Hematopoietic multipotent progenitor cell treated with erythropoietin and hydrocortisone succinate and interleukin-3 and kit ligand, for 6 days (in vitro differentiated cells): ENCODE results near the gene INMT.

Source experiments
- DNase-seq: peaks from one replicate; pipeline ENCODE4 v3.0.0-alpha.2; 2015

The INMT gene

GRCh38 chr7:30790356-30790755 is 38.4 kb downstream of the INMT start:
- no peak for DNase-seq

GRCh38 chr7:30791114-30791513 is 39.2 kb downstream of the INMT start:
- DNase-seq, result no peak

DNA sequence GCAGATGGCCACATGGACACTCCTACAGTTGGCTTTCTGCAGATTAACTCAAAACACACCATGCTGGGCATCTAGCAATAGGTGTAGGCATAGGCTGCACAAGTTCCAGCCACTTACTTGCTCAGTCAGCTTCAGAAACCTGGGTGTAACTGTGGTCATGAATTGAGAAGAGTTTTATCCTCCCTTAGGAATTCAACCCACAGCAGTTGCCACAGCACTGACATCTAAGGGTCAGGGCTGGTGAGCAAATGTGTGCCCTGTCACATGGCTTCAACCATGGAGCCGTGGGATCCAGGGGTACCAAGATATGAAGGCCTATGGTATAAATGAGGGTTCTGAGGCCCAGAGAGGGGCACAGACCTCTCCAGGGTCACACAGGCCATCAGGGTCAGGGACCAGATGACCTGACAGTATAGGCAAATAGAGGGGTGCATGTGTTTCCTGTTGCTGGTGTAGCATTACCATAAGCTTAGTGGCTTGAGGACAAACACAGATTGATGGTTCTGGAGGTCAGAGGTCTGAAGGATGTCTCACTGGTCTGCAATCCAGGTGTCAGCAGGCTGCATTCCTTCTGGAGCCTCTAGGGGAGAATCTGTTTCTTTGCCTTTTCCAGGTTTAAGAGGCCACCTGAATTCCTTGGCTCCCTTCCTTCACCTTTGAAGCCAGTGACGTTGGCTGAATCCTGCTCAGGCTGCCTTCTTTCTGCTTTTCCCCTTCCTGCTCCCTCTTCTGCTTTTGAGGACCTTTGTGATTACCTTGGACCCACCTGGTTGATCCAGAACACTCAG is 43.4 kb downstream of the INMT start:
- DNase-seq, result no peak

DNA sequence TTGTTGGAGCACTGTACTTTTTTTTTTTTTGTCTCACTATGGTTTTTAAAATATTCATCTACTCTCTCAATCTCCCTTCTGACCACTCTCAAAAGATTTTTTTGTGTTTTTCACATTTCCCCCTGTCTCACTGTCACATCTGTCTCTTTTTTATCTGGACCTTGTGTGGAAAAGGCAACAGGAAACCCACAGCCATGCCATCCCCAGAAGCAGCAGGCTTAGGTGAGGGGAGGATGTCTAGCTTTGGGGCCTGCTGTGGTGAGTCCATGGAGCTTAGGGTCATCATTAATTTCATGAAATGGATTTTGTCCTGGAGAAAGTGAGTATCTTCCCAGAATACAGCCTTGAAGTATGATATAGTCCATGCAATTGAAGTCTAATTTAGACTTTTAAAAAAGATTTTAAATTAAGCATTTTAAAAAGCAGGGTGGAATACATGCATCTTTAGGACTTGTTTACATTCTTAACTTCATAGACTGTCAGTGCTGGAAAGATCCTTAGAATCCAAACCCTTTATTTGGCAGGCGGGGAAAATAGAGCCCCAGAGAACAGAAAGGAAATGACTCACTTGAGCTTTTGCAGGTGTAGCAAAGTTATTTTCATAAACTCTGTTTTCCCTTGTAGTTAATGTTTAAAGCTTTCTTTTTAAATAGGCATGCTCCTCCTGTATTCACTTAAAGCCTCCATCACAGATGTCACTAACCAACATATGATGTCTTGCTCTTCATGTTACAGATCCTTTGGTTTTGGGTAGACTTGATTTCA is 44.4 kb downstream of the INMT start:
- DNase-seq, result no peak

DNA sequence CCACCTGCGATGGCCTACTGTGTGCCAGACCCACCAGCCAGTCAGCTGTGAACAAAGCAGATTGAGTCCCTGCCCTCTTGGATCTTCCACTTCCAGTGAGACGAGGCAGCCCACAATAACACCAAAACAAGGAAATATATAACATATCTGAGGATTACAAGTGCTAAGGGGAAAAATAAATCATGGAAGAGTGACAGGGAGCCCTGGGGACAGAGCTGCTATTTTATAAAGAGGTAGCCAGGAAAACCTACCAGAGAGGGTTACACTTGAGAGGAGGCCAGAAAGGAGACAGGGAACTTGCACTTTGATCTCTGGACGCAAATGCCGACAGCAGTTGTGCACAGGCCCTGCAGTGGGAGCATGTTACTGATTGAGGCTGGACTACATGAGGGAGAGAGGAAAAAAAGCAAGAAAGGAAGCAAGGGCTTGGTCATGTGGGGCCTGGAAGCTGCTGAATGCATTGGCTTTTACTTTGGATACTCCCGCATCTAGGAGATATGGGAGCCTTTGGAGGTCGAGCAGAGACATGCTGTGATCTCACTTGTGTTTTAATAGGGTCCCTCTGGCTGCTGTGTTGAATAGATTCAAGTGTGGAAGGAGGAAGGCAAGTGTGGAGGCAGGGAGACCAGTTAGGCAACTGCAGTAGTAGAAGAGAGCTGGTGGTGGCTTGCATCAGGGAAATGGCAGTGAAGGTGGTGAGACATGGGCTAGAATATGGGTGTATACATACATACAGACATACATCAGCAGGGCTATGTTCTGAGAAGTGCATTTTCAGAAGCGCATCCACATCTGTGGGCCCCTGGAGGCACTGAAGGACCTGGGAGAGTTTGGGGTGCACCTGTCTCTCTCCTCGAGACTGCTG is 45.5 kb downstream of the INMT start:
- no peak for DNase-seq

DNA sequence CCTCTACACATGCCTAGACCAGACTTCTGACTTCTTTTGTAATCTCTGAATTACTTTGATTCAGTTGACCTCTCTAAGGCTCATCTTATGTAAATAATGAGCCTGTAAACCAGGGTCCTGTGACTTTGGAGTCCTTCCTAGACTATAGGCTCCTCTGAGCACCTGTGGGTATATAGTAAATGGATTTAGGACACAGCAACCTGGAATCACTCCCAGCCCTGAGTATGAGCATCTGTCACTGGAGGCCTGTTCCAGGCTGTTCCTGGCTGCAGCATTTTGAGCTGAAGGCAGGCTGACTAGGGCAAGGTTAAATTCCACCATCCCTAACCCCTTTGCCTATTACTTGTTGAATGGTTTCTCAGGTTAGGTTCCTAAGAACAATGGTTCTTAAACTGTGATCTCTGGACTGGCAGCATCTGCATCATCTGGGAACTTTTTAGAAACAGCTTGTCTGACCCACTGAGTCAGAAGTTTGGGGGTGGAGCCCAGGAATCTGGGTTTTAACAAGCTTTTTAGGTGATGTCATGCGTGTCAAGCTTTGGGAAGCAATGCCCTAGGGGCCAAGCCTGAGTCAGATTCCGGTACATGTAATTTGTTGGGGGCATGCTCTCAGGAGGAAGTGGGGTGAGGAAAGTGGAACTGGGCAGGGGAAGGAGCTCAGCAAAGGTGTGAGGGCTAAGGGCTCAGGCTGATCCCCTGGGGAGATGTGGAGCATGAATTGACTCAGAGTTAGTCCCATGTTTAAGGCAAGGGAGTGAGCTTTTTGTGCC is 47.5 kb downstream of the INMT start:
- no peak for DNase-seq

DNA sequence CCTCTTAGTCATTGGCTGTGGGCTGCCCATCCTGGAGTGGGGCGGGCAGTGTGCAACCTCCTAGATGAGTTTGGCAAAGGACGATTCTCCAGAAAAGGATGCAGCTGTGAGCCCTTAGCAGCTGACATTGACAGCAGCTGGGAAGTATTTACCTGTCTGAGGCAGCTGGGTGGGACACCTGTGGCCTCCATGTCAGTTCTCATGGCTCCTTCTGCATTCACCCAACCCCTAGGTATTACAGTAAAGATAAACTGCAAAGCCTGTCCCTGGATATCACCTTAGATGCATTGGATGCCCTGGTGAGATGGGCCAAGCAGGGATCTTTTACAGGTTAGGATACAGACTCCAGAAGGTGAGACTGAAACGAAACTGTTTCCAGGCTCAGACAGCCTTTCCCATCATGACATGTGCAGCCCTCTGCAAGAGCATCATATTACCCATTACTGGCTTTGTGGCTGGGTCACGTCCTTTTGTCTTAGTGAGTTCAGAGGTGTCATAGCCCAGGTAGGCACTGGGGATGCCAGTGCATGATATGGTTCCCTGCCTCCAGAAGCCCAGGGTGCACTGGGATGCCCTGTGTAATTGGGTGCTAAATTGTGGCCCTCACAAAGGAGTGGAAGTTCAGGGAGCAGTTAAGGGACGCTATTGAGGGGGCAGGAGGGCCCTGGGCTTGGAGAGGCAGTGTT is 48.2 kb downstream of the INMT start:
- no peak for DNase-seq

- peak; percentile 90 for DNase-seq
These were observed 48.9 kb downstream of the INMT start for GRCh38 chr7:30800785-30801252.

- no peak for DNase-seq
These were observed 50.9 kb downstream of the INMT start for GRCh38 chr7:30802812-30803211.

GRCh38 chr7:30804078-30804661 is 52.2 kb downstream of the INMT start:
- DNase-seq, result no peak

DNA sequence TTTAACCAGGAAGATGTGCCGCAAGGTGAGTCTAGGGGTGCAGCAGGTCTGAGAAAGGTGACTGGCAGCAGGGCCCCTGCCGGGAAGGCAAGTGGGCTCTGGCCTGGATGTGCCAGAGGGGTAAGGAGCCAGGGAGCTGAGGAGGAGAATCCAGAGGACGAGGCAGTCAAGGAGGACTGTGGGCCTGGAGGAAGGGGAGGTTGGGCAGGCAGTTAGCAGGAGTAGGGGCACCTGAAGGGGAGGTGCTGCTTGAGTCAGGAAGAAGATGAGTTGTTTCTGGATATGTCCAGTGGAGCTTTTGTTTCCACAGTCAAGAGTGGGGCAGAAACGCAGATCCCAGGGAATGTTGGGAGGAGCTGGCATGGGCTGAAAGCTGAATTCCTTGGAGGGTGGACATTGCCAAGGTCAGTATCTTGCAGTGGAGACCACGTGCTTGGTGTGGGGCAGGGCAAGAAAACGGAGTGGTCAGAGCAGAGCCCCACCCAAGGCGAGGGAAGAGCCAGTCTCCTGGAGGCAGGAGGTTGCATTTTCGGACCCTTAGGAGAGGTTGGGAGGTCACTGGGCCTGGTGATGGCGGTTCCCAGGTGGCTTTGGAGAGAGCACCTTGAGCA is 53.3 kb downstream of the INMT start:
- DNase-seq, result no peak

- no peak for DNase-seq
These were observed 54.0 kb downstream of the INMT start for GRCh38 chr7:30805931-30806330.
